ENCODE measurements around the gene ERBB4.

DNA sequence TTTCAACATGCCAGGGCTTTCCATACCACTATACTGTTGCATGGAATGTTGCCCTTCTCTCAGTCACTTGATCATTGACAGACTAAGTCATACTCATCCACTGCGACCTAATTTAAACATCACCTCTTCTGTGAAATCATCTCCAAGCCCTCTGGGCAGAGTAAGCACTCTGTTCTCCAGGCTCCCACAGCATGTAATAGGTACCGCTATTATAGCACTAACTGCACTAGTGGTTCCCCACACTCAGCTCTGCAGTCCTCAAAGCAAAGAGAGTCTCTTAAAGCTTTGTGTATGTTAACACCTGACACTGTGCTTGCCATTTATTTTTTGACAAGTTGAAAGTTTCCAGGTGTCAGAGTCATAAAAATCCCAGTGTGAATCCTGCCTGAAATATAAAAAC lies 947.2 kb downstream of the ERBB4 start:
- TF ChIP-seq, protein P1, sequence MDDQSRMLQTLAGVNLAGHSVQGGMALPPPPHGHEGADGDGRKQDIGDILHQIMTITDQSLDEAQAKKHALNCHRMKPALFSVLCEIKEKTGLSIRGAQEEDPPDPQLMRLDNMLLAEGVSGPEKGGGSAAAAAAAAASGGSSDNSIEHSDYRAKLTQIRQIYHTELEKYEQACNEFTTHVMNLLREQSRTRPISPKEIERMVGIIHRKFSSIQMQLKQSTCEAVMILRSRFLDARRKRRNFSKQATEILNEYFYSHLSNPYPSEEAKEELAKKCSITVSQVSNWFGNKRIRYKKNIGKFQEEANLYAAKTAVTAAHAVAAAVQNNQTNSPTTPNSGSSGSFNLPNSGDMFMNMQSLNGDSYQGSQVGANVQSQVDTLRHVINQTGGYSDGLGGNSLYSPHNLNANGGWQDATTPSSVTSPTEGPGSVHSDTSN (IDR thresholded peaks at IDR 0.05), result no peak
- TF ChIP-seq, protein P2, sequence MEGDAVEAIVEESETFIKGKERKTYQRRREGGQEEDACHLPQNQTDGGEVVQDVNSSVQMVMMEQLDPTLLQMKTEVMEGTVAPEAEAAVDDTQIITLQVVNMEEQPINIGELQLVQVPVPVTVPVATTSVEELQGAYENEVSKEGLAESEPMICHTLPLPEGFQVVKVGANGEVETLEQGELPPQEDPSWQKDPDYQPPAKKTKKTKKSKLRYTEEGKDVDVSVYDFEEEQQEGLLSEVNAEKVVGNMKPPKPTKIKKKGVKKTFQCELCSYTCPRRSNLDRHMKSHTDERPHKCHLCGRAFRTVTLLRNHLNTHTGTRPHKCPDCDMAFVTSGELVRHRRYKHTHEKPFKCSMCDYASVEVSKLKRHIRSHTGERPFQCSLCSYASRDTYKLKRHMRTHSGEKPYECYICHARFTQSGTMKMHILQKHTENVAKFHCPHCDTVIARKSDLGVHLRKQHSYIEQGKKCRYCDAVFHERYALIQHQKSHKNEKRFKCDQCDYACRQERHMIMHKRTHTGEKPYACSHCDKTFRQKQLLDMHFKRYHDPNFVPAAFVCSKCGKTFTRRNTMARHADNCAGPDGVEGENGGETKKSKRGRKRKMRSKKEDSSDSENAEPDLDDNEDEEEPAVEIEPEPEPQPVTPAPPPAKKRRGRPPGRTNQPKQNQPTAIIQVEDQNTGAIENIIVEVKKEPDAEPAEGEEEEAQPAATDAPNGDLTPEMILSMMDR (IDR thresholded peaks at IDR 0.05), result no peak

Measured in SK-N-SH (cell line).